ENCODE measurements around the gene TRMT10C.
"Not testable (repeated sequence)": the region's sequence is repeated elsewhere in the genome, so short reads cannot be mapped to it uniquely, and the experiment has no call there.

Gene TRMT10C

DNA sequence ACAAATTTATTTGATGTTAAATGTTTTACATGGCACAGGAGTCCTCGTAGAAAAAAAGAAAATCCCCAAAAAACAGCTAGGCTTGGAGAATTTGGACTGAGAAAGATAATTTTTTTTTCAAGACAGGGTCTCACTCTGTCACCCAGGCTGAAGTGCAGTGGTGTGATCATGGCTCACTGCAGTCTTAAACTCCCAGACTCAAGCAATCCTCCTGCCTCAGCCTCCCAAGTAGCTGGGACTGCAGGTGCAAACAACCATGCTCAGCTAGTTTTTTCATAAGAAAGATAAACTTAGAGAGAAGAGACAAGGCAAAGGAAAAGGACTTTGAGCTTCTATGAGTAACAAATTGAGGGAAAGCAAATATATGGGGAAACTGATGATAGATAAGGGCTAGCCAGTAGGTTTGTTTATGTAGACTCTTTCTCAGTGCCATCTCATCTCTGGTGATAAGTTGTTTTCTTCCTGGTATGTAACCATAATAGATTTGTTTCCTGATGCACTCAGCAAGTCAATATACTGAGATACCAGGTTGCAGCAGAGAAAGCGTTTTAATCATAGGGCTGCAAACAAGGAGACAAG is 13.1 kb upstream of the TRMT10C start:
- DNase-seq (ENCODE audit: low spot score), result no peak

DNA sequence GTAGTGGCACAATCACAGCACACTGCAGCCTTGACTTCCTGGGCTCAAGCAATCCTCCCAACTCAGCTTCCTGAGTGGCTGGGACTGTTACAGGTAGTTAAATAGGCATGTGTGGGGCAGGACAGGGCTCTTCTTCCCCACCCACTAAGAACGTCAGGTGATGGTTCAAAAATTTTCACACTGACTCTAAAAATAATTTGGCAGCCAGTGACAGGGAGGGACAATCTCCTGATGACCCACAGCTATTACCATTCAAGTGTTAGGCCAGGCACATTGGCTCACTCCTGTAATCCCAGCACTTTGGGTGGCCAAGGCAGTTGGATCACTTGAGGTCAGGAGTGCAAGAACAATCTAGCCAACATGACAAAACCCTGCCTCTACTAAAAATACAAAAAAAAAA is 12.2 kb upstream of the TRMT10C start:
- DNase-seq (ENCODE audit: low spot score), result no peak

DNA sequence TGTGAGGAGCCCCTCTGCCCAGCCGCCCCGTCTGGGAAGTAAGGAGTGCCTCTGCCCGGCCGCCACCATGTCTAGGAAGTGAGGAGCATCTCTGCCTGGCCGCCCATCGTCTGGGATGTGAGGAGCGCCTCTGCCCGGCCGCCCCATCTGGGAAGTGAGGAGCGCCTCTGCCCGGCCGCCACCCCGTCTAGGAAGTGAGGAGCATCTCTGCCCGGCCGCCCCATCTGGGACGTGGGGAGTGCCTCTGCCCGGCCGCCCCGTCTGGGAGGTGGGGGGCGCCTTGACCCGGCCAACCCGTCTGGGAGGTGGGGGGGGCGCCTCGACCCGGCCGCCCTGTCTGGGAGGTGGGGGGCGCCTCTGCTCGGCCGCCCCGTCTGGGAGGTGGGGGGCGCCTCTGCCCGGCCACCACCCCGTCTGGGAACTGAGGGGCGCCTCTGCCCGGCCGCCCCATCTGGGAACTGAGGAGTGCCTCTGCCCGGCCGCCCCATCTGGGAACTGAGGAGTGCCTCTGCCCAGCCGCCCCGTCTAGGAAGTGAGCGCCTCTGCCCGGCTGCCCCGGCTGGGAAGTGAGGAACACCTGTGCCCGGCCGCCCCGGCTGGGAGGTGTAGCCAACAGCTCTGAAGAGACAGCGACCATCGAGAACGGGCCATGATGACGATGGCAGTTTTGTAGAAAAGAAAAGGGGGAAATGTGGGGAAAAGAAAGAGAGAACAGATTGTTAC is 10.1 kb upstream of the TRMT10C start:
- not testable (repeated sequence) for DNase-seq (ENCODE audit: low spot score)

DNA sequence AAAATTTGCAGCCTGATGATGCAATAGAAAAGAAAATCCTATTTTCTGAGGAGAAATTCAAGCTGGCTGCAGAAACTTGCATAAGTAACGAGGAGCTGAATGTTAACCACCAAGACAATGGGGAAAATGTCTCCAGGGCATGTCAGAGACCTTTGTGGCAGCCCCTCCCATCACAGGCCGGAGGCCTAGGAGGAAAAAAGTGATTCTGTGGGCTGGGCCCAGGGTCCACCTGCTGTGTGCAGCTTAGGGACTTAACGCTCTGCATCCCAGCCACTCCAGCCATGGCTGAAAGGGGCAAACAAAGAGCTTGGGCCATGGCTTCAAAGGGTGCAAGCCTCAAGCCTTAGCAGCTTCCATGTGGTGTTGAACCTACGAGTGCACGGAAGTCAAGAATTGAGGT is 8.3 kb upstream of the TRMT10C start:
- DNase-seq (ENCODE audit: low spot score), result not testable (repeated sequence)

DNA sequence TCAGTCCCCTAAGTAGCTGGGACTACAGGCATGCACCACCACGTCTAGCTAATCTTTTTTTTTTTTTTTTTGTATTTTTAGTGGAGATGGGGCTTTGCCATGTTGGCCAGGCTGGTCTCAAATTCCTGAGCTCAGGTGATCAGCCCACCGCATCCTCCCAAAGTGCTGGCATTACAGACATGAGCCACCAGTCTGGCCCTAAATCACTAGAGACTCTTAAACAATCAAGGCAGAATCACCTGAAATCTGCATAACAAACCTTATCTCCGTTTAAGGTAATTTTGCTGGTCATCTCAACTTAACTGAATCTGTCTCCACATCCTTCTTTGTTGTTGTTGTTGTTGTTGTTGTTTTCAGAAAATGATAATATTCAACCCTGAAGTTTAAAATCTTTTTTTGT is 5.6 kb upstream of the TRMT10C start:
- DNase-seq (ENCODE audit: low spot score), result no peak

DNA sequence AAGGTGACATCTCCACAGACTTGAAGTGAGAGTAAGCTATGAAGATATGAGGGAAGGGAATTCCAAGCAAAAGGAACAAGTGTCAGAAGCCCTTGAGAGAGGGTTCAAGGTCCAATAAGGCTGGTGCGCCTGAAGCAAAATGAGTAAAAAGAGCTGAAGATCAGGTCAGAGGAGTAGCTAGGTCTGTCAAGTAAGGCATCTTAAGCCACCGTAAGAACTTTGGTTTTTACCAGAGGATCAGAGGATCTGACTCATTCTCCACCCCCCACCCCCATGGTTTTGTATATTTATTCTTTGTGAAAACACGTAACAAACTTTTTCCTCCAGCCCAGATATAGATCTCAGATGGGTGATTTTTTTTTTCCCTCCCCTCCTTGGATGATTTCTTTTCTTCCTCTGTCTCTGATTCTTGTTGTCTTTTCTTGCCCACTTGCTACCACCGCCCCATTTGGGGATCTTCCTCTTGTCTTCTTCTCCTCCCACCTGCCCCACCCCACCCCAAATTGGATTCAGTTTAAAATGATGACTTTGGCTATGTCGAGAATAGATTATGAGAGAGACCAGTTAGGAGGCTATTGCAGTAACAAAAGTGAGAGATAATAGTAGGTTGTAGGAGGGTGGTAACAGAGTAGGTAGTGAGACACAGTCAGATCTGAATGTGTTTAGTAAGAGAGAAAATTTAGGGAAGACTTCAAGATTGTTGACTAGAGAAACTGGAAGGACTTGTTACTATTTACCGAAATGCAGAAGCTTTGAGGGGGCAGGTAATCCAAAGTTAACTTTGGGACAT is 6.1 kb downstream of the TRMT10C start:
- DNase-seq (ENCODE audit: low spot score), result no peak

DNA sequence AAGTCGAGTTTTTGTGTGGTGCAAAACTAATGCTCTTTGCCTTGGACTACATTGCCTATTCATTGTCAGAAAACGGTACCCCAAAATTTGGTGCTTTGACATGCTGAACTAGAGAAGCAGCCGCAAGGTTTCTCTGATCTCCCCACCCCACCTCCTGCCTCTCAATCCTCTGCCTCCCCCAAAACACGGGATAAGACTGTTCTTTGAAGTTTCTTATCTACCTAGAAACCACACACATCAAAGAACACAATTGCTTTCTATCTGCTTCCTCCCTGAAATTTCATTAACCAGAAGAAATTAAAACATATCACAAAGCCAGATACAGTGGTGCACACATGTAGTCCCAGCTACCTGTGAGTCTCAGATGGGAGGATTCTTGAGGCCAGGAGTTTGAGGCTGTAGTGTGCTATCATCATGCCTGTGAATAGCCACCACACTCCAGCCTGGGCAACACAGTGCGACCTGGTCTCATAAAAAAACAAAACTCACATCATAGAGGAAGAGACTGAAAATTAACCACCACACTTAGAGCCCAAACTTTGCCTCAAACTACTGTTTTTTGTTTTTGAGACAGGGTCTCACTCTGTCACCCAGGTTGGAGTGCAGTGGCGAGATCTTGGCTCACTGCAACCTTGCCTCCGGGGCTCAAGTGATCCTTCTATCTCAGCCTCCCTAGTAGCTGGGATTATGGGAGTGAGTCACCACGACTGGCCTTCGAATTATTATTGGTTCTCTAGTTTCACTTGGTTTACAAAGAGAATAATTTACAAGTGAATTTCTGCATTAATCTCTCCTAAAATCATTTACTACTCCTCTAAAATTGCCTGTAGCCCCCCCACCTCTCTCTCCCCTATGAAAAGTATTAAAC is 9.6 kb downstream of the TRMT10C start:
- no peak for DNase-seq (ENCODE audit: low spot score)

DNA sequence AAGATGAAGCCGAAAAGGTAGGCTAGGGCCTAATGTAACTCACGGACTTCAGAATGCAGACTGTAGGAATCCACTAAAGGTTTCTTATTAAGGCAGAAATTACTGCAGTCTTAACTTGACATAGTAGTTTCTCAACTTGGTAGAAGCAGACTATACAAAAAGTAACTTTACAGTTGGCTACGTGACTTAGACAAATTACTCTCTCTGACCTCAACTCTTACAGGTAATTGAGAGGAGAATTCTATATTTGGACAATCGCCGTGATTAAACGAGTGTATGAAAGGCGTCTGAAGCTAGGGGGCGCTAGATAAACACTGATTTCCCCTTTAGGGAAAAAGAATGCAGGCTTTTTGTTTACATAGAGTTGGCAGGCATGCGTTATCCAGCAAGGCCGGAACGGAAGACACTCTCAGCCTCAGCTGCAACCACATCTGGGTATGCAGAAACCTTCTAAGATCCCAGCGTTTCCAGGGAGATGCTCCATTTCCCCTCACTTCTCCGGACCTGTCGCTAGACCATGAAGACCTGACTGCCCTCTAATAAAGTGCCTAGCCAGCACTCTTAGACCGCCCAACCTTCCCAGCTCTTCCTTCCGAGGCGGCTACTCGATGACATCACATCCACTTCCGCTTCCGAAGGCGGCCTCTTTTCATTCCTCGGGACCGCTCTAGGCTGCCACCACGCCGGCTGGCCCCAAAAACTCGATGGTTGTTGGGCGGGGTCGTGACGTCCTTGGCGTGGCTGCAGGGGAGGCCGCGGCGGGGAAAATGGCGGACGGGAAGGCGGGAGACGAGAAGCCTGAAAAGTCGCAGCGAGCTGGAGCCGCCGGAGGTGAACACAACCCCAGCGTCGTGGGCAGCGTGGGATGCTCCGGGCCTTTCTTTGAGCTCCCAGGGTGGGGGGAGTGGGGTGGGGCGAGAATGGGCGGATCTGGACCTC is 12.1 kb downstream of the TRMT10C start, which contains the start of gene PCNP:
Gene PCNP (plus strand): TSS at position 732 of the 939 bp plus-strand sequence. CDS start 36 bp downstream, at position 768.
- peak; percentile 99 for DNase-seq (ENCODE audit: low spot score)

DNA sequence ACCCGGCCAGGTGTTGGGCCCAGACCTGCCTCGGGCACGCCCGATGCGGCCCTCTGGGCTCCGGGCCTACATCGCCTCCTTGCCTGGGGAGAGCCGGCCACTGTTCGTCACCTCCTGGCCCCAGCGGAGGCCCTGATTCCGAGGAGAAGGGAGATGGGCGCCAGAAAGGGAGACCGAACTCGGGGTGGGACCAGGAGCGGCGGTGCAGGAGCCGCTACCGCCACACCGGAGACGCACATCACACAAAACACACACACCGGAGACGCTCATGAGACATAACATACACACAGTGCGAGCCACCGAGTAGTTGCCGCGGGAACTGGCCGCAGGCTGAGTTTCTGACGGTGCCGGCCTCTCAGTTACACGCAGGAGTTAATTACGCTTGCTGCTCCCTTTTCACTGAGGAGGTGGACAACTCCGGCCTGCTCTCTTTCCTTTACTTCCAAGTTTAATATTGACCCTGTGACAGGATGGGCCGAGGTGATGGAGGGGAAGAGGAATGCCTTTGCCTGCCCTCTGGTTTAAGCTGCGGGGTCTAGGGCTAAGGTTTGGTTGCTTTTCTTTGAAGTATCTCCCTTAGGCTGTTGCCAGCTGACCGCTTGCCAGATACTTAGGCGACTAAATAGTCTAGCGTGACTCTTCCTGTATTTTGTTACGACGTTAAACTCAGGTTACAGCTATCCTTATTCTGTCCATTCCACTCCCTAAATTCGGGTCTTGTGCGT is 12.9 kb downstream of the TRMT10C start:
- peak; percentile 59 for DNase-seq (ENCODE audit: low spot score)

DNA sequence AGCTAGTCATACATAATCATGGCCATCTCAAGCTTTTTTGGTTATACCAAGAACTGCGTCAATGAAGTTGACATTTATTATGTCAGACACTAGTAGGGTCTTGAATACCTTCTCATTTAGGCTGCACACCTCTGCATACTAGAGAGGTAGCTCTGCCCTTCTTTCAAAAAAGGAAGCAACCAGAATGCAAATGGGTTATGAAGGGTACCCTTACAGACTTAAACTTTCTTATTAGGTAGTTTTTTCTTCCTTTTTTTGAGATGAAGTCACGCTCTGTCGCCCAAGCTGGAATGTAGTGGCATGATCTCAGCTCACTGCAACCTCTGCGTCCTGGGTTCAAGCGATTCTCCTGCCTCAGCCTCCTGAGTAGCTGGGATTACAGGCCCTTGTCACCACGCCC is 15.6 kb downstream of the TRMT10C start:
- no peak for DNase-seq (ENCODE audit: low spot score)

DNA sequence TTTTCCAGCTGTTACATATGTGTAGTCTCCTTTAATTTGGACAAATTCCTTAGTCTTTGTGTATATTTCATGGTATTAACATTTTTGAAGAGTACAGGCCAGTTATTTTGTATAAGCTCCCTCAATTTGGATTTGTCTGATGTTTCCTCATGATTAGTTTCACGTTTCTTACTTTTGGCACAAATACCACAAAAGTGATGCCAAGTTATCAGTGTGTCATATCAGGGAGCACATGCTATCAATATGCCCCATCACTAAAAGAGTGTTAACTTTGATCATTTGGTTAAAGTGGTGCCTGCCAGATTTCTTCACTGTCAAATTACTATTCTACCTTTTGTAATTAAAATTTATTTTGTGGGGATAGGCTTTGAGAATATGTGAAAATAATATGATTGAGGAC is 26.9 kb downstream of the TRMT10C start:
- no peak for DNase-seq (ENCODE audit: low spot score)

DNA sequence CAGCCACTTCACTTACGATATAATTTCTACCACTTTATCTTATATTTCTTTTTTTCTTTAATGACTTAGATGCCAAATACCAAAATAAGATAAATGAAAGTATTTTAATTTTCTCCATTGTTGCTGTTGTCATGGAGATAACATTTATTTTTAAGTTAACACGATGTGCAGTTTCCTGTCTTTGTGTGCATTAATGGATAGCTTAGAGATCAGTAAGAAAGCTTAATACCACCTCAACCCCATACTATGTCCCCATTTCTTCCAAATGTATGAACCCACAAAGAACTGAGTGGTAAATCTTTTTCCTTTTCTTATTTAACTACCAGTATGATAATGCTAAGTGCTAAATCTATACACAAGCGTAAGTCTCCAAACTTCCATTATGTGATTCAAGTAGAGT is 29.4 kb downstream of the TRMT10C start:
- no peak for DNase-seq (ENCODE audit: low spot score)

DNA sequence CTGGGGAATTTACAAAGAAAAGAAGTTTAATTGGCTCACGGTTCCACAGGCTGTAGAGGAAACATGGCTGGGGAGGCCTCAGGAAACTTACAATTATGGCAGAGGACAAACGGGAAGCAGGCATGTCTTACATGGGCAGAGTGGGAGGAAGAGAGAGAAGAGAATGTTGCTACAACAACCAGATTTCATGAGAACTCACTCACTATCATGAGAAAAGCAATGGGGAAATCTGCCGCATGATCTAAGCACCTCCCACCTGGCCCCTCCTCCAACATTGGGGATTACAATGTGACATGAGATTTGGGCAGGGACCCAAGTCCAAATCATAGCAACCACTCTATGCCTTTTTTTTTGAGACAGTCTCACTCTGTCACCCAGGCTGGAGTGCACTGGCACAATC is 41.1 kb downstream of the TRMT10C start:
- DNase-seq (ENCODE audit: low spot score), result no peak

DNA sequence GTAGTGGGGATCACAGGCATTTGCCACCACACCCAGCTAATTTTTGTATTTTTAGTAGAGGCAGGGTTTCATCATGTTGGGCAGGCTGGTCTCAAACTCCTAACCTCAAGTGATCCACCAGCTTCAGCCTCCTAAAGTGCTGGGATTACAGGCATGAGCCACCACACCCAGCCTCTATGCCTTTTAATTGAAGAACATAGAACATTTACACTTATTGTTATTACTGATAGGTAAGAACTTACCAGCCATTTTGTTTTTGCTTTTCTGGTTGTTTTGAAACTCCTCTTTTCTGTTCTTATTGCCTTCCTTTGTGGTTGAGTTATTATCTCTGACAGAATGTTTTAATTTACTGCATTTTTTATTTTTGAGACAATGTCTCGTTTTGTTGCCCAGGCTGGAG is 41.5 kb downstream of the TRMT10C start:
- no peak for DNase-seq (ENCODE audit: low spot score)

DNA sequence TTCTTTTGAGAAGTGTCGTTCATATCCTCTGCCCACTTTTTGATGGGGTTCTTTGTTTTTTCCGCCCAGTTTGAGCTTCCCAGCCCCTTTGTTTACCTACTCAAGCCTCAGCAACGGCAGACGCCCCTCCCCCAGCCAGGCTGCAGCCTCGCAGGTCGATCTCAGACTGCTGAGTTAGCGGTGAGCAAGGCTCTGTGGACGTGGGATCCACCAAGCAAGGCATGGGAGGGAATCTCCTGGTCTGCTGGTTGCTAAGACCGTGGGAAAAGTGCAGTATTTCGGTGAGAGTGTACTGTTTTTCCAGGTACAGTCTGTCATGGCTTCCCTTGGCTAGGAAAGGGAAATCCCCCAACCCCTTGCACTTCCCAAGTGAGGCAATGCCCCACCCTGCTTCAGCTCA is 43.7 kb downstream of the TRMT10C start:
- DNase-seq (ENCODE audit: low spot score), result not testable (repeated sequence)

DNA sequence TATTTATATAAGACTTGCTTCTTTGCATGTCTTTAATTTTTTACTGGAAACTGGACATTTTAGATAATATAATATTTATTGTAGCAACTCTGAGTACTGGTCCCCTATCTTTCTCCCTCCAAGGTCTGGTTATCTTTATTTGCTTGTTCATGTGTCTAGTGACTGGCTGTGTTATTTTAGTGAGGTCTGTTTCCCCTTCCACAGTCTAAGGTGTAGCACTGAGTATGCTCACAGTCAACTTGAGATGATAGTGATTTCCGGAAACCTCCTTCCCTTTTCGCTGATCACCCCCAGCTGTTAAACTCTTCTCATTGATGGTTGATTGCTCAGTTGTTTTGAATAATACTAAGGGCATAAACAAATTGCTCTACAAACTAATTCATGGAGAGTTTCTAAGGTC is 49.4 kb downstream of the TRMT10C start:
- DNase-seq (ENCODE audit: low spot score), result no peak

DNA sequence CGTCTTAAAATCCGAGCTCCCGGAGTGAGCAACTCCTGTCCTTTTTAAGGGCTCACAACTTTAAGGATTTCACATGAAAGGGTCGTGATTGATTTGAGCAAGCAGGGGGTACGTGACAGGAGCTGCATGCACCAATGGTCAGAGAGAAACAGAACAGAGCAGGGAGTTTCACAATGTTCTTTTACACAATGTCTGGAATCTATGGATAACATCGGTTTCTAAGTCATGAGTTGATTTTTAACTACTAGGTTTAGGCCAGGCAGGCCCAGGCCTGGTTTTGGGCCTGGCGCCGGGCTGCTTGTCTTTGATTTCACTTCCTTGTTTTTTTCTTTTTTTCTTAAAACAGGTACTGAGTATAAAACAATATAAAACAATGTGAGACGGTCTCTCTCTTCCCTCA is 51.3 kb downstream of the TRMT10C start:
- not testable (repeated sequence) for DNase-seq (ENCODE audit: low spot score)

DNA sequence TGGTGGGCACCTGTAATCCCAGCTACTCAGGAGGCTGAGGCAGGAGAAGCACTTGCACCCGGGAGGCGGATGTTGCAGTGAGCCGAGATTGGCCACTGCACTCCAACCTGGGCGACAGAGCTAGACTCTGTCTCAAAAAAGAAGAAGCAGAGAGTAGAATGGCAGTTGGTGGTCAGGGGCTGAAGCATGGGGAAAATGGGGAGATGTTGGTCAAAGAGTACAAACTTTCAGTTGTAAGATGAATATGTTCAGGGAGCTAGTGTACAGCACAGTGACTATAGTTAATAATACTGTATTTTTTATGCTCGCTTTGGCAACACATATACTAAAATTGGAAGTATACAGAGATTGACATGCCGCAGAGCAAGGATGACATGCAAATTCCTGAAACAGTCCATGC is 53.9 kb downstream of the TRMT10C start:
- no peak for DNase-seq (ENCODE audit: low spot score)
